ENCODE data around the gene CCR9.

Gene CCR9

GRCh38 chr3:45878124-45878523, 8.2 kb upstream of the CCR9 start:
- CTCF ChIA-PET, result interaction anchor here (1.0 to 3.1 kb wide), 3 partner anchors 8 to 44 kb away, joined by 3 to 11 read pairs (median 3); partner anchors contain the start of gene CCR9
- TF ChIP-seq CTCF (IDR thresholded peaks at IDR 0.05; ENCODE audit: control extremely low read depth, extremely low read depth, low read depth, missing control alignments), result no peak
- POLR2A ChIA-PET, result interaction anchor here (0.6 kb wide), 1 partner anchor 490 kb away, joined by 5 read pairs; no protein-coding TSS in a partner anchor
- DNase-seq (ENCODE audit: extremely low spot score), result peak; percentile 35

- CTCF ChIA-PET, result interaction anchor here (1.4 to 2.3 kb wide), 7 partner anchors 8 to 56 kb away, joined by 3 to 13 read pairs (median 6); no protein-coding TSS in a partner anchor
- TF ChIP-seq CTCF (IDR thresholded peaks at IDR 0.05; ENCODE audit: control extremely low read depth, extremely low read depth, low read depth, missing control alignments), result no peak
- DNase-seq (ENCODE audit: extremely low spot score), result no peak
- POLR2A ChIA-PET, result no interaction called here
Measured at GRCh38 chr3:45880725-45881077, 5.6 kb upstream of the CCR9 start.

- peak; percentile 56 for DNase-seq (ENCODE audit: extremely low spot score)
- CTCF ChIA-PET, result interaction anchor here (0.8 to 2.3 kb wide), 14 partner anchors 9 to 56 kb away, joined by 3 to 13 read pairs (median 4); no protein-coding TSS in a partner anchor
- POLR2A ChIA-PET, result interaction anchor here (0.6 to 0.7 kb wide), 3 partner anchors 39 to 897 kb away, joined by 3 to 4 read pairs (median 3); partner anchors contain the start of gene LZTFL1
- no peak for TF ChIP-seq CTCF (IDR thresholded peaks at IDR 0.05; ENCODE audit: control extremely low read depth, extremely low read depth, low read depth, missing control alignments)
Measured at GRCh38 chr3:45881078-45882022, 5.0 kb upstream of the CCR9 start.

GRCh38 chr3:45884368-45885201, 1.8 kb upstream of the CCR9 start:
- ChIA-PET POLR2A (interaction anchor here (1.0 to 1.3 kb wide), 2 partner anchors 10 to 26 kb away, joined by 3 to 4 read pairs; no protein-coding TSS in a partner anchor), CTCF (interaction anchor here (0.9 to 5.7 kb wide), 9 partner anchors 8 to 195 kb away, joined by 3 to 24 read pairs (median 7); partner anchors contain the start of gene LZTFL1)
- no peak for DNase-seq (ENCODE audit: extremely low spot score)
- no peak for TF ChIP-seq CTCF (IDR thresholded peaks at IDR 0.05; ENCODE audit: control extremely low read depth, extremely low read depth, low read depth, missing control alignments)

- ChIA-PET CTCF (interaction anchor here (0.9 to 5.7 kb wide), 6 partner anchors 8 to 25 kb away, joined by 3 to 24 read pairs (median 3); no protein-coding TSS in a partner anchor), POLR2A (no interaction called here)
- no peak for DNase-seq (ENCODE audit: extremely low spot score)
- no peak for TF ChIP-seq CTCF (IDR thresholded peaks at IDR 0.05; ENCODE audit: control extremely low read depth, extremely low read depth, low read depth, missing control alignments)
Measured at GRCh38 chr3:45887285-45887684, 942 bp downstream of the CCR9 start.

Data from GM10248 (cell line).